ENCODE results near the gene PLEKHJ1.
"Not testable (repeated sequence)": the region's sequence is repeated elsewhere in the genome, so short reads cannot be mapped to it uniquely, and the experiment has no call there.

Gene PLEKHJ1

GRCh38 chr19:2219726-2220125 lies 16.4 kb downstream of the PLEKHJ1 start:
- DNase-seq (ENCODE audit: low read depth): no peak

GRCh38 chr19:2217591-2217990 lies 18.5 kb downstream of the PLEKHJ1 start:
- DNase-seq (ENCODE audit: low read depth): no peak

- DNase-seq (ENCODE audit: low read depth): no peak
Measured at GRCh38 chr19:2216361-2217225, 19.5 kb downstream of the PLEKHJ1 start.

GRCh38 chr19:2215281-2215751 lies 20.8 kb downstream of the PLEKHJ1 start:
- DNase-seq (ENCODE audit: low read depth): no peak

DNA sequence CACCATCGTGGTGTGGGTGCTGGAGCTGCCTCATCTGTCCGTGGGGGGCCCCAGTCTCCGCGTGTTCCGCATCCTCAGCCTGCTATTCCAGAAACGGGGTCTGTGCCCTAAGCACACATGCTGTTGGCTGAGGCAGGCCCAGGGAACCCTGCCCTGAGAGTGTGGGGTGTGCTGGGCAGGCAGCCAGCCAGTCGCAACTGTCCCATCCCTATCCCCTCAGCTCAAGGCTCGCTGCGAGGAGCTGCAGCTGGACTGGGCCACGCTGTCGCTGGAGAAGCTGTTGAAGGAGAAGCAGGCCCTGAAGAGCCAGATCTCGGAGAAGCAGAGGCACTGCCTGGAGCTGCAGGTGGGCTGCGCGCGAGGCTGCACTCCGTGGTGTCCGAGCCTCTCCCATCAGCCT lies 21.9 kb downstream of the PLEKHJ1 start:
- DNase-seq (ENCODE audit: low read depth): no peak

DNA sequence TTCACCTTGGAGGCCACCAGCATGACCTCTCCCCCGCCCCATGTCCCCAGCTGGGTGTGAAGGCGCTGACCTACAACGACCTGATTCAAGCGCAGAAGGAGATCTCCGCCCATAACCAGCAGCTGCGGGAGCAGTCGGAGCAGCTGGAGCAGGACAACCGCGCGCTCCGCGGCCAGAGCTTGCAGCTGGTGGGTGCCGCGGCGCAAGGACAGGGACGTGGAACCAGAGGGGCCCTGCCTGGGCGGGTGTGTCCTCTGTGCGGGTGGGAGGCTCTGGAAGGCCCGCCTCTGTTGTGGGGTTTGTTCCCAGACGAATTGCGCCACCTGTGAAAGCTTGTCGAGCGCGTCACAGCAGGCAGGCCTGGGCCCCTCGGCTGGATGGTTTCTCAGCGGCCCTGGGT lies 22.3 kb downstream of the PLEKHJ1 start:
- no peak for DNase-seq (ENCODE audit: low read depth)

DNA sequence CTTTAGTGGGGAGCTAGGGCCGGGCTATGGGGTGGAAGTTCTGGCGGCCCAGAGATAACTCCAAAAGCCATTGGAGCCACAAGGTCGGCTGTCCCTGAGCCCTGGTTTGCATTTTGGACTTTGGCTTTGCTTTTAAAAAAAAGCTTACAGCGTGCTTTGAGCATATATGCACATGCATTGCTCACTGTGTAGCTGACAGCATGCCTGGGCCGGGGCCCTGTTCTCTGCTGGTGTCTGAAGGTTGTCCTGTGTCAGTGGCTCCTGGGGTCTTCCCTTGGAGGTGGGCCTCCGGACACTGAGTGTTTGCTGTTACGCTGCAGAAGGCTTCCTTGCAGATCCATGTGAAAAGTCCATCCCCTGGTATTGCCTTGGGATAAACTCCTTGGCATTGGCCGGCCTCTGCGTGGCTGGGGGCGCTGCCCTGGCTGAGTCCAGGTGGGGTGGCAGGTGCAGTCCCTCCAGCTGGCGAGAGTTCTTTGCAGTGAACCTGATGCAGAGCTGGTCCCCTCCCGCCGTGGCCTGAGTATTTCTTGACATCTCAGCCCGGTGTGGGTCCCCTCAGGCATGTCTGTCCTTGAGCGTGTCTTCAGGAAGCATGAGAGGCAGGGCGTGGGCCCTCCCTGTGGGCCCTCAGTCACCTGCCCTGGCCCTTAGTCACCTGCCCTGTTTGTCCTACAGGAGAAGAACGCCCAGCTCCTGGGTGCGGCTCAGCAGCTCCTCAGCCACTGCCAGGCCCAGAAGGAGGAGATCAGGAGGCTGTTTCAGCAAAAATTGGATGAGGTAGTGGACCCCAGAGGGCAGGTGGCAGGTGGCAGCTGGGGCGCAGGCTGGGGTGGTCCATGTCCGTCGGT lies 23.0 kb downstream of the PLEKHJ1 start:
- DNase-seq (ENCODE audit: low read depth): no peak

DNA sequence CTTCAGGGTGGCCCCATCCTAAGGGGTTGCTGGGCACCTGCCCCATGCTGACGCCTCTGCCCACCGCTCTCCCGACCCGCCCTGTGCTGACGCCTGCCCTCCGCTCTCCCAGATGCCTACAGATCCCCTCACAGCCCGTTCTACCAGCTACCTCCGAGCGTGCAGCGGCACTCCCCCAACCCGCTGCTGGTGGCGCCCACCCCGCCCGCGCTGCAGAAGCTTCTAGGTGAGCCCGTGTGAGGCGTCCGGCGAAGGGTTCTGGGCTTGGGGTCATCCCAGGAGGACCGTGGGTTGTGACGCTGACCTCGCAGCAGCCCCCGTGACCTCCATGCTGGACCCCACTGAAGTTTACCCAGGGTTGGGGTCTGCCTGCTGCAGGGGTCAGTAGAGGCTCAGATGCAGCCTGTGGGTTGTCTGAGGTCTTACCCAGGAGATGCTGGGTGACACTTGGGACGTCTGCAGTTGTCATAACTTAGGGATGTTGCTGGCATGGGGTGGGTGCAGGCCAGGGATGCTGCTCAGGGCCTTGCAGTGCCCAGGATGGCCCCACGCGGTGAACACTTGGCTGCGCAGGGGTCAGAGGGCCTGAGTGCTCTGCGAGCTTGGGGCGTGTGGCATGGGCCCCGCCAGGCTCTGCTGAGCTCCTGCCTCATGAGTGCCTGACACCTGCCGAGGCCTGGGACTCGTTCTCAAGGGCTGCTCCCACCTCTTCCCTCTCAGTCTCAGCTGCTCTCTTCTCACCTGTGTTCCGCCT lies 25.0 kb downstream of the PLEKHJ1 start:
- DNase-seq (ENCODE audit: low read depth): no peak

- no peak for DNase-seq (ENCODE audit: low read depth)
Measured at GRCh38 chr19:2210206-2210605, 25.9 kb downstream of the PLEKHJ1 start.

GRCh38 chr19:2209408-2209807 lies 26.7 kb downstream of the PLEKHJ1 start:
- DNase-seq (ENCODE audit: low read depth): no peak

DNA sequence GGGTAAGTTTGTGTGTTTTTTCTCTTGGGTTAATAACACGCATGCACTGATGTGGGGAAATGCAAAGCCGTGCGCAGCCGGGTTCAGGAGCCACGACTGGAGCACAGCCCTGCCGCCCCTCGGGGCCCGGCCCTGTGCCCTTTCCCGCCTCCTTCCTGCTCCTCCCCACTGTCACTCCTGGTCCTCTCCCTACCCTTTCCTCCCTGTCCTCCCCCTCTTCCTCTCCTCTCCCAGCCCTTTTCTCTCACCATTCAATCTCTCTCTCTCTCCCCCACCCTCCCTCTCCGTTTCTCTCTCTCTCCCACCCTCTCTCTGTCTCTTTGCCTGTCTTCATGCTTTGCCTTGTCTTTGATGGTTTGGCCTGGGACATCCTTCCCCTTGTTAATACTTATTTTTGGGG lies 27.2 kb downstream of the PLEKHJ1 start:
- DNase-seq (ENCODE audit: low read depth): no peak

DNA sequence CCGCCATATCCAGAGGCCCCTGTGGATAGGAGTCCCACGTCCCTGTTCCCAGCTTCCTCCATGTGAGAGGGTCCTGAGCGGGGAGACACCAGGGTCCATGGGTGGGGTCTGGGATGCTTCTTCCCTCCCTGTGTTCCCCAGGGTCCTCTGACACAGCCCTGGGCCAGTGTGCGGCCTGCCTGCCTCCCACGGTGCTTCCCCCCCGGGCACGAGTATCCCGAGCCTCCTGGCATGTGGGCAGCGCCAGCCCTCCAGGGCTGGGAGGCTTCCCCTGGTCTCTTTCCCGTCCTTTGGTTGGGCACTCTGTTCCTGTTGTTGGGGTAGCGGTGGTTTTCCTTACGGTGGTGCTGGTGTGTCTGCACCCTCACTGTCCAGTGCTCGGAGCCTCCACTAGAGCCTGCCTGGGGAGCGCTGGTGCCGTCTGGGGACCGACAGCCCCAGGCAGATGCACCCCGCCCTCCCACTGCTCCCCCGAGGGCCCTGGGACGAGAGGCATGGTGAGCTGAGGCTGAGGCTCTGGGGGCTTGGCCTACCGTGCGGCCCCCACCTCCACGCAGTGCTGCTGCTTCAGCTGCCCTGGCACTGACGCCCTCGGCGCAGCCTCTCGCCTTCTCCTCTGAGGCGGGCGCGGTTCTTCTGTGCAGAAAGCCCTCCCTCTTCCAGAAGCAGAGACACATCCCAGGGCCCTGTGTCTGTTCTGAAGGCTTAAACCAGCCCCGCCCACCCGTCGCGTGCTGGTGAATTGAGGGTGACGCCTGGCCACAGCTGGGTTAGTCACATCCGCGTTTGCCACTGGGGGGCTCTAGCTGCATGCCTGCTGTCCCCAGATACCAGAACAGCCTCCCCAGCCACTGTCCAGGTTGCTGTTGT lies 27.9 kb downstream of the PLEKHJ1 start:
- DNase-seq (ENCODE audit: low read depth): peak; percentile 95

DNA sequence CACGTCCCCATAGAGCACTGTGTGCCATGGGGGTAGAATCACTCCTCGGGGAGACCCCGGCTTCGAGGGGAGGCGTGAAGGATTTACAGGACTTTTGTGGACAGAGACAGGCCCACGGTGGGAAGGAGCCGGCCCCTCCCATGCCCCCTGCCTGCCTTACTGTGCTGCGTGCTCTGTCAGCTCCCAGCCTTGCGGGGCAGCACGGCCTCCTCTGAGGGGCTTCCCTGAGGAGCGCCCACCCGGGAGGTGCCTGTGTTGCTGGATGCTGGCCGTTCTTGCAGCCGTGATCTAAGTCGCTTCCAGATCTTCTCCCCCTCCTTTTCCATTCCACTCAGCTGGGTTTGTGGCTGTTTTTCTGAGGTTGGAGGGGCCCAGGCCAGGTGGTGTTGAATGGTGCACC lies 29.1 kb downstream of the PLEKHJ1 start:
- DNase-seq (ENCODE audit: low read depth): no peak

- DNase-seq (ENCODE audit: low read depth): no peak
Measured at GRCh38 chr19:2202366-2202765, 33.8 kb downstream of the PLEKHJ1 start.

DNA sequence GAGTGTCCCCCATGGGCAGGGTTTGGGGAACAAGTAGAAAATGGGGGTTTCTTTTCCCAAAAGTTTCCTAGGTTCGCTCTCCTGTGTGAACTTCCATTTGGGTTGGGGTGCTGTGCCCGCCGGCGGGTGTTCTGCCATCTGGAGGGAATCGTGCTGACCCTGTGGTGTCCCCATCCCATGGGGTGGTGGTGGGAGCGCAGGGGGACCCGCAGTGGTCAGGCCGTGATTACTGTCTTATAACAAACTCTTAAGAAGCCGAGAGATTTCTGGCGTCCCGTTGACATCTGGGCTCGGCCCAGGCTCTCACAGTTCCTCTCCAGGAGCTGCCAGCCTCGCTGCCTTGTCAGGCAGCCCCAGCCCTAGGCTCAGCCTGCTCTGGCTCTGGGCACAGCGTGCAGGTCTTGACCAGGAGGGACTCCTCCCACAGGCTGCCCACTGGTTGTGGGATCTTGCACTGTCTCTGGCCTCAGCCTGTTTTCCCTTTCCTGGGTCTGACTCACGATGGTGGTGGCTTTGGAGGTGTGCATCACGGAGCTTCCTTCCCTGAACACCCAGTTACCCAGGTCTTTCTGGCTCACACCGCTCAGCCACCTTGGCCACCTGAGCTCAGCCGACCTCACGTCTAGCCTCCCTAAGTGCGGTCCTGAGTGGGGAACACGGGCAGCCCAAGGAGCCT lies 34.5 kb downstream of the PLEKHJ1 start:
- peak; percentile 44 for DNase-seq (ENCODE audit: low read depth)

GRCh38 chr19:2200624-2201294 lies 35.4 kb downstream of the PLEKHJ1 start:
- not testable (repeated sequence) for DNase-seq (ENCODE audit: low read depth)

DNA sequence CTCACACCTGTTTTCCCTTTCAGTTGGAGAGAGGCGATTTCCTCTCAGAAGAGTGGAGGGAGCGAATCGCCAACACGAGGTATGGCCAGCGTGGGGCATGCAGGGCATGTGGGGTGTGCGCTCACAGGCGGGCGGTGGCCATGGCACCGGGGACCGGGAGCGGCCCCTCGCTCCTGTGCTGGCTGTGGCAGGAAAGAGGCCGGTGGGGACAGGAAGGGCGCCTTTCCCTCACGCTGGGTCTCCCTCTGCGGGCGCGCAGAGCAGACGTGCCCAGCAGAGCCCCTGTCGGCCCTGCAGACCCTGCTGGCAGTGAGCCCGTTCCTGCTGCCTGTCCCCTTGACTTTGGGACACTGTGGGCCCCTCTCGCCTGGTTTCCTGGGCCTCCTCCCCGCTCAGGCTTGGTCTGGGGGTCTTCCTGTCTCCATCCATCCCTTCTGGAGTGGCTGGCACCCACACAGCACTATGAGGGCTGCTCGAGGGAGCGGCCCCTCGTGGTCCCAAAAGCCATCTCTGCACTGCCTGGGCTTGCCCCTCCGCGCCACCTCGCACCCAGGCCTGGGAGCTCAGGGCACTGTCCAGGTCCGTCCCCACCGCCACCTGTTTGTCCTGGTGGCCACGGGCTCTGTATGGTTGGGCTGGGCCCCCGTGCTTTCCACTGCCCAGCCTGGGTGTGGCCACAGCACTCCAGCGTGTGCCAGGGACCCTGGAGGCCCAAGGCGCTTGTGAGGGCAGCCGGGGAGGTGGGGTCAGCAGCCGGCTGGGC lies 36.1 kb downstream of the PLEKHJ1 start:
- no peak for DNase-seq (ENCODE audit: low read depth)

DNA sequence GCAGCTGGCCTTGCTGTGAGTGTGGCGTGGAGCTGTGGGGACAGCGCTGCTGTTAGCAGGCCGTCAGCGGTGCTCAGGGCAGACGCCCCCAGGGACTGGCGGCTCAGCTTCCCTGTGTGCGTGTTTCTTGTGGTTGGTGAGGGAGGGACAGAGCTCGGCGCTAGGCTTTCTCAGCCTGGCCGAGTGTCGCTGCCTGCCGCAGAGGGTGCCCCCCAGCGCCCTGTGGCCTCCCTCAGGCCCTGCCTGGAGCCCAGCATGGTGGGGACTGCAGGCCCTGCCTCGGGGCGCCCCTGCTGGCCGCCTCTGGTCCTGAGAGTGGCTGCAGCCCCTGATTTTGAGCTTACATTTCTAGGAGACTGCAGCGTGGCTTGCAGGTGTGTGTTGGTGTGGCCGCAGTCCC lies 36.9 kb downstream of the PLEKHJ1 start:
- DNase-seq (ENCODE audit: low read depth): no peak

GRCh38 chr19:2198317-2198716 lies 37.8 kb downstream of the PLEKHJ1 start:
- DNase-seq (ENCODE audit: low read depth): no peak
